ENCODE measurements around the gene GJB3.

- no peak for TF ChIP-seq POLR2A (IDR thresholded peaks at IDR 0.05)
- no peak for TF ChIP-seq CTCF (IDR thresholded peaks at IDR 0.05)
These were observed 46.4 kb downstream of the GJB3 start for GRCh38 chr1:34827341-34827941.

All from lower leg skin (tissue), 3 donors.